Calu3 (cell line): ENCODE results near the gene ESRRG. TPM values are rescaled to one million over a fixed set of nuclear protein-coding genes. Genes with fewer than 3 reads are reported as not detected.

ENCODE experiments used
- BruUV-seq: library from RNA; stranded (reverse); fragments of 400-500 nt; replicated peaks from 2 replicates; lab custom pipeline; 2021; lab: Mats Ljungman, UMichigan
- CTCF ChIA-PET: fragments of 300-600 bp; sonication (Branson Sonifier 250); formaldehyde crosslinking; loops from one replicate; lab custom pipeline; 2022; ENCODE audit warnings: antibody characterized with exemption; lab: Charles Lee
- DNase-seq: peaks from one replicate; pipeline ENCODE4 v3.0.0; 2022
- H3K27ac Mint-ChIP-seq: one replicate; pipeline ENCODE4 v1.8.0; 2022; ENCODE audit warnings: mixed read lengths; ENCODE audit not compliant: unreplicated experiment
- H3K27me3 Mint-ChIP-seq: one replicate; pipeline ENCODE4 v1.8.0; 2022; ENCODE audit warnings: mixed read lengths; ENCODE audit not compliant: unreplicated experiment
- H3K36me3 Mint-ChIP-seq: one replicate; pipeline ENCODE4 v1.8.0; 2022; ENCODE audit warnings: mild to moderate bottlenecking, moderate library complexity, mixed read lengths; ENCODE audit not compliant: insufficient read depth, unreplicated experiment
- H3K4me1 Mint-ChIP-seq: one replicate; pipeline ENCODE4 v1.8.0; 2022; ENCODE audit warnings: mild to moderate bottlenecking, low read depth, mixed read lengths; ENCODE audit not compliant: unreplicated experiment
- H3K4me3 Mint-ChIP-seq: one replicate; pipeline ENCODE4 v1.8.0; 2022; ENCODE audit warnings: mild to moderate bottlenecking, low read depth, moderate library complexity, mixed read lengths; ENCODE audit not compliant: unreplicated experiment
- H3K9me3 Mint-ChIP-seq: one replicate; pipeline ENCODE4 v1.8.0; 2022; ENCODE audit warnings: low read depth, mixed read lengths; ENCODE audit not compliant: unreplicated experiment
- intact Hi-C: fragments of 100-400 bp; cut with micrococcal nuclease; formaldehyde crosslinking; loops from one replicate; pipeline ENCODE4 v1.10.0; 2022; ENCODE audit not compliant: unreplicated experiment
- total RNA-seq: library from RNA; stranded (reverse); gene quantifications from 2 replicates; pipeline ENCODE4 v1.2.3, GENCODE V29; 2022
- TF ChIP-seq, protein P1 (sequence below): fragments of 200-600 bp; IDR thresholded peaks from one replicate; pipeline ENCODE4 v1.8.0; 2022; ENCODE audit warnings: antibody characterized with exemption; ENCODE audit not compliant: unreplicated experiment

The ESRRG gene
- total RNA-seq, 1 experiment from 2014 or later: 1.3 TPM

DNA sequence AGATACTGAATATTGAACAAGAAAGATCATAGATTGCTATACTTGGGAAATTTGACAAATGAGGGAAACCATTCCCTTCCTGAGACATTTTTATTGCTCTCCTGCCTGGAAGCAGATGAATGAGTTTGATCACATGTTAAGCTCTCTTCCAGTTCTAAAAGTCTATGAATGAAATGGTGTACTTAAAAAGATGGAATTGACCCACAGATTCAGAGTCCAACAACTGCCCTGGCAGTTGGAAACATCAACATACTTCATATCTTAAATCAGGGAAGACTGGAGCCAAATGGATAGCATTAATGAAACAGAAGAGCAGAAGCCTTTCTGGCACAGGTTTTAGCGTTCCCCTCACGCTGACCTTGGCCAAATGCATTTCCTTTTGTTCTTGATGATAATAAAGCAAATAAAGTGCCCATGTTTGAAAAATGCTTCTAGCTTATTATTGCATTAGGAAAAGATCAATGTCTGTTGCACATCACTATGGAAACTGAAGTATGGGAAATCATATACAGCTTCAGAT is 142.6 kb downstream of the ESRRG start:
- no TSS peak for BruUV-seq
- peaks cover 4% of the 10 kb centered on the region for H3K9me3 Mint-ChIP-seq
- no peak overlapping the region for H3K27ac Mint-ChIP-seq
- no peak for DNase-seq
- H3K4me1 Mint-ChIP-seq: no peaks in the 10 kb centered on the region
- H3K27me3 Mint-ChIP-seq: no peaks in the 10 kb centered on the region
- H3K36me3 Mint-ChIP-seq: no peaks in the 10 kb centered on the region
- TF ChIP-seq, protein P1, sequence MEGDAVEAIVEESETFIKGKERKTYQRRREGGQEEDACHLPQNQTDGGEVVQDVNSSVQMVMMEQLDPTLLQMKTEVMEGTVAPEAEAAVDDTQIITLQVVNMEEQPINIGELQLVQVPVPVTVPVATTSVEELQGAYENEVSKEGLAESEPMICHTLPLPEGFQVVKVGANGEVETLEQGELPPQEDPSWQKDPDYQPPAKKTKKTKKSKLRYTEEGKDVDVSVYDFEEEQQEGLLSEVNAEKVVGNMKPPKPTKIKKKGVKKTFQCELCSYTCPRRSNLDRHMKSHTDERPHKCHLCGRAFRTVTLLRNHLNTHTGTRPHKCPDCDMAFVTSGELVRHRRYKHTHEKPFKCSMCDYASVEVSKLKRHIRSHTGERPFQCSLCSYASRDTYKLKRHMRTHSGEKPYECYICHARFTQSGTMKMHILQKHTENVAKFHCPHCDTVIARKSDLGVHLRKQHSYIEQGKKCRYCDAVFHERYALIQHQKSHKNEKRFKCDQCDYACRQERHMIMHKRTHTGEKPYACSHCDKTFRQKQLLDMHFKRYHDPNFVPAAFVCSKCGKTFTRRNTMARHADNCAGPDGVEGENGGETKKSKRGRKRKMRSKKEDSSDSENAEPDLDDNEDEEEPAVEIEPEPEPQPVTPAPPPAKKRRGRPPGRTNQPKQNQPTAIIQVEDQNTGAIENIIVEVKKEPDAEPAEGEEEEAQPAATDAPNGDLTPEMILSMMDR: no peak
- CTCF ChIA-PET: no interaction called here
- intact Hi-C loops: no loop called here
- no peak overlapping the region for H3K4me3 Mint-ChIP-seq

DNA sequence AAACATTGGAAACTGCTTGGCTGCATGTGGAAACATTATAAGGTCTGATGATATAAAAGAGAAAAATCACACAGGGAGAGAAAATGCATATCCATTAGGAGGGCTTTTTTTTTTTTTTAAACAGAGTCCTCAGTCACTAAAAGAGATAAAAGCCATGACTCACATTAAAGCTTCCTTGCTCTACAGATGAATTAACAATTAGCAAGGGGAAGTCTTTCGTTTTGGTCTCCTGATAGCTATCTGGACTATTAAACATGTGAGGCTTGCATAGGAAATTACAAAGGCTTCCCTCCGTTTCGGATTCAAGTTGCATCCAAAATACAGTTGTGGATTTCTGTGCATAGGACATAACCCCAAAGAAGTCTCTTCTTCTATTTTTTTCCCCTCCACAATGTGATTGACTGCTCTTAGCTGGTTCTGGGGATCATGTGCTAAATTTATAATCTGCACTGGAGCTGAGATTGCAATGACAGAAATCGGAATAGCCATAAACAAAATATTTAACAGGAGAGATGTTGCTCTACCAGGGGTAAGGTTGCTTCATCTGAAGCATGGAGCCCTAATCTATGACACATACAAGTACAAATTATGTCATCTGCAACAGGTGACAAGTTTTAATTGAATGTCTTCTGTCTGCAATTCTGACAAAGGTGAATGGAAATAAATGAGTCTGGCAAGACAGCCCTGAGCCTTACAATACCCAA is 146.8 kb downstream of the ESRRG start:
- H3K27ac Mint-ChIP-seq: no peak overlapping the region
- no peak overlapping the region for H3K4me3 Mint-ChIP-seq
- no peak for DNase-seq
- CTCF ChIA-PET: interaction anchor here (0.6 to 0.7 kb wide), 2 partner anchors 261 to 362 kb away, joined by 3 read pairs; no protein-coding TSS in a partner anchor
- no peaks in the 10 kb centered on the region for H3K4me1 Mint-ChIP-seq
- BruUV-seq: no TSS peak
- intact Hi-C loops: no loop called here
- H3K27me3 Mint-ChIP-seq: no peaks in the 10 kb centered on the region
- no peaks in the 10 kb centered on the region for H3K36me3 Mint-ChIP-seq
- H3K9me3 Mint-ChIP-seq: no peaks in the 10 kb centered on the region
- TF ChIP-seq, protein P1: no peak

DNA sequence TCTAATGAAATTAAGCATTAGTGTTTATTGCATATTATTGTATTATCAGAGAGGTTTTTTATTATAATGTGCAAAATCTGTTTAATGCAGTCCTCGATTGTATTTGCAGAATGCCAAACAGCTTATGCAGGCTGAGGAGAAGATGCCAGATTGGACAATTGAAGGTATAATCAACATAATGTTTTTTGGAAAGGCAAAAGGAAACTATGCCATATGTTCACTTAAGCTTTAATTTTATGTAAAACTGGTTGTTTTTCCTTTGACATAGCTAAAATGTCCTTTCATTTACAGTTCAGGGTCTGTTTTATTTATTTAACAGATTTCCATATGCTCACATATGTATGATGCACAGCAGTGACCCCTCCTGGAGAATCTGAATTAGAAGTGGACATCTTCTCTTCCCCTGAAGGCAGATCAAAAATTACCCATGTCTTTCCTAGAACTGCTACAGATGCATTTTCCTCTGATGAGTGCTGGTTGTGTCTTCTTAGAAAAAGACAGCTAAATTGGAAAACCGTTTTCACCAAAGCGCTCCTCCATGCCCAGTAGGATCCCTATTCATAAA is 156.5 kb downstream of the ESRRG start:
- CTCF ChIA-PET: interaction anchor here (0.6 to 2.1 kb wide), 2 partner anchors 12 to 346 kb away, joined by 3 to 8 read pairs; no protein-coding TSS in a partner anchor
- H3K4me3 Mint-ChIP-seq: no peak overlapping the region
- H3K36me3 Mint-ChIP-seq: no peaks in the 10 kb centered on the region
- H3K9me3 Mint-ChIP-seq: no peaks in the 10 kb centered on the region
- H3K4me1 Mint-ChIP-seq: no peaks in the 10 kb centered on the region
- no peak overlapping the region for H3K27ac Mint-ChIP-seq
- BruUV-seq: no TSS peak
- peak; percentile 23 for DNase-seq
- intact Hi-C loops: loop anchor here (1.0 to 5.0 kb wide), 5 partner anchors 256 to 884 kb away; no protein-coding TSS in a partner anchor
- TF ChIP-seq, protein P1: no peak
- H3K27me3 Mint-ChIP-seq: peaks cover 22% of the 10 kb centered on the region

GRCh38 chr1:216563087-216563486 is 160.1 kb downstream of the ESRRG start:
- intact Hi-C loops: loop anchor here (5.0 kb wide), 1 partner anchor 341 kb away; no protein-coding TSS in a partner anchor

More at GRCh38 chr1:216563087-216563486, 160.1 kb downstream of the ESRRG start:
- CTCF ChIA-PET: no interaction called here
- Mint-ChIP-seq H3K36me3 (no peaks in the 10 kb centered on the region), H3K4me1 (no peaks in the 10 kb centered on the region), H3K4me3 (no peak overlapping the region), H3K9me3 (no peaks in the 10 kb centered on the region), H3K27me3 (peaks cover 5% of the 10 kb centered on the region), H3K27ac (no peak overlapping the region)
- no peak for DNase-seq
- BruUV-seq: no TSS peak
- TF ChIP-seq, protein P1: no peak
